Mononuclear cell (primary cell): ENCODE data around the gene OR7G2. TPM values are rescaled to one million over a fixed set of nuclear protein-coding genes. Genes with fewer than 3 reads are reported as not detected.

Experiments
- H3K27me3 ChIP-seq: 2 replicates; pipeline ENCODE4 v1.6.0; 2011; ENCODE audit warnings: low read length, control low read depth; ENCODE audit not compliant: insufficient read depth
- H3K4me1 ChIP-seq: 2 replicates; pipeline ENCODE4 v1.5.1; 2011; ENCODE audit warnings: mild to moderate bottlenecking, low read length, control low read depth; ENCODE audit not compliant: insufficient read depth
- H3K4me3 ChIP-seq: 2 replicates; pipeline ENCODE4 v1.5.1; 2011; ENCODE audit warnings: mild to moderate bottlenecking, low read length, moderate library complexity
- H3K9me3 ChIP-seq: 2 replicates; pipeline ENCODE4 v1.5.1; 2011; ENCODE audit warnings: low read depth, mild to moderate bottlenecking, control low read depth, low read length
- total RNA-seq: library from RNA; depleted of rRNA; stranded (reverse); fragments of >200 nt; gene quantifications from one replicate; pipeline ENCODE4 v1.2.3, GENCODE V29; 2012

The OR7G2 gene
- not detected for total RNA-seq

DNA sequence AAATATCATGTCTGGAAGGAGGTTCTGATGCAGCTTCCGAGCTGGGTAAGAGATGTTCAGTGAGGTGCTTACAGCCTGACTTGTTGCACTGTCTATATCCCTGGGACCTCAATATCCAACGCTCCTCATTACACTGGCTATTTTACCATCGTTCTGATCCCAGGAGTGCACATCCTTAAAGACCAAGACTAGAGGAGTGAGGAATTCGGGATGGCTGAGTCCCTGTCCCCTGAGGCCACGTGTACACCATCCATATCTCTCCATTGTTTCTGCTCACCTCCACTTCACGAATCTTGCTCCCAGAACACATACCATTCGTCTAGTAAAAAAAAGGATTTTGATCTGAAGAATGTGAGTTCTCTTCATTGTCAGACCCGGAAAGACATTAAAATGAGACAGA lies at the start of gene OR7G2:
OR7G2 (minus strand) TSS at position 101 of the 400 bp plus-strand sequence. CDS start 4,232 bp downstream, outside the sequence.
- no peaks in the 10 kb centered on the region for H3K9me3 ChIP-seq
- no peak within 1 kb of the TSS for H3K4me3 ChIP-seq
- no peaks in the 10 kb centered on the region for H3K27me3 ChIP-seq
- no peaks in the 10 kb centered on the region for H3K4me1 ChIP-seq

DNA sequence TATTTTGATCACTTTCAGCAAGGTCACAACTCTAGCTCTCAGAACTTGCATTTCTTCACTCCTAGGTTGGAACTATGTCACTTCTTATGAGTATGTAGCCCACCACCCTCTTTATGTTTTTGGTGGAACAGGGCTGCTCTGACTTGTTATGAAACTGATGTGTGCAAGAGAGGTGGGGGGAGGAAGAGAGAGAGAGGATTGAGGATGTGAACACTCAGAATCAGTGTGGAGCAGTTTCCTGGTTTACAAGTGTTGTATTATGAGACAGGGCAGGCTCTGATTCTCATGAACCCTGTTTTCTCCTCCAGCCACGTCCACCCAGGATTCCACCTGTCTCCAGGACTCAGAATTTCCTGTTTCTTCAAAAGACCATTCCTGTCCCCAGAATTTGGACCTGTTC lies 49.0 kb upstream of the OR7G2 start:
- peaks cover 9% of the 10 kb centered on the region for H3K4me1 ChIP-seq
- H3K4me3 ChIP-seq = no peak overlapping the region
- H3K27me3 ChIP-seq = no peaks in the 10 kb centered on the region
- peaks cover 5% of the 10 kb centered on the region for H3K9me3 ChIP-seq

DNA sequence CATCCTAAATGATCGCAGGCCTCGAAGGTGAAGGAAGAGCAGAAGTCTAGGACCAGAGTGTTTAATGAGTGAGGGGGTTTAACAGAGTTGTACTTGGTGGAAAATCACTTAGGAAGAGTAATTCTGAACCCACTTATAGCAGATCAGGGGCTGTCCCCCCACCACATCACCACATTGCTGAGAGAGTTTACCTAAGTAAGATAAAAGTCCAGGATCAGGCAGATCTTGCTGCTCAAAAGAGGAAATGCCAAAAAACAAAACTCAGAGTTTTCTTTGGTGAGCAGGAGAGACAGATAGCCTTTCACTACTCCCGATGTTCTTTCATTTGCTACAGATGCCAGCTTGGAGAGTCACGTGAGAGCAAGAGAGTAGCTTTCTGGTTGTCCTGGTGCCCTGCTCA lies 48.3 kb upstream of the OR7G2 start:
- Histone ChIP-seq H3K4me1 (peaks cover 11% of the 10 kb centered on the region), H3K4me3 (no peak overlapping the region), H3K27me3 (no peaks in the 10 kb centered on the region), H3K9me3 (peaks cover 5% of the 10 kb centered on the region)

DNA sequence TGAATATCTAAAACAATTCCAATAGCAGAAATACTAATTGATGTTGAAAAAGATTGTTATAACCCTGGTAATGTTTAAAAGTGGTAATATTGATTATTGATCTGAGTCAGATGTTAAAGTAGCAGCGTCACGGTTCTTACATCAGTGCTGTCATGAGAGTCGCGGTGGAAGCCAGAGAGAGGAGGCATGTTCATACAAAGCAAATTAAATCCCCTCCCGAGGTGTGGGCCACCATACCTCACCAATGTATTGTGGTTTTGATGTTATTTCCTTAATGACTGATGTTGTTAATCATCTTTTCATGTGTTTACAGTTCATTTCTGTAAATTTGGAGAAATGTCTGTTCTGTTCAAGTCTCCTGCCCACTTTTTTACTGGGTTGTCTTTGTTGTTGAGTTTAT lies 44.1 kb upstream of the OR7G2 start:
- peaks cover 5% of the 10 kb centered on the region for H3K9me3 ChIP-seq
- peaks cover 18% of the 10 kb centered on the region for H3K4me1 ChIP-seq
- no peaks in the 10 kb centered on the region for H3K27me3 ChIP-seq
- H3K4me3 ChIP-seq = no peak overlapping the region

DNA sequence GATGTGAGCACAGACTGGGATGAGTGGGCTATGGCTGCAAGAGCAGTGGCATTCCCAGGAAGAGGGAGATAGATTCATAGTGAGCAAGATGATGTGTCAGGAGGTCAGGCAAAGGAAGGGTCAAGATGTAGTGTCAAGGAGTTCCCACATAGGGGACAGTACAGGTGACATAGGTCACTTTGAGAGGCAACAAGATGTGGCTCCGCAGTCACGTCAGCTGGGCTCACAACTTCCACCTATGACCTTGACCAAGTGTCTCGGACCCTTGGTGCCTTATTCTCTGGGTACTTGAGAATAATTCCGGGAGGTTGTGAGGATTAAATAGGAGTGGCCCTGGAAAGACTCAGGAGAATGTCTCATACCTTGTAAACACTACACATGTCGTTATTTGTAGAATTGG lies 43.4 kb upstream of the OR7G2 start:
- no peaks in the 10 kb centered on the region for H3K27me3 ChIP-seq
- H3K4me1 ChIP-seq = peaks cover 13% of the 10 kb centered on the region
- no peak overlapping the region for H3K4me3 ChIP-seq
- peaks cover 6% of the 10 kb centered on the region for H3K9me3 ChIP-seq

DNA sequence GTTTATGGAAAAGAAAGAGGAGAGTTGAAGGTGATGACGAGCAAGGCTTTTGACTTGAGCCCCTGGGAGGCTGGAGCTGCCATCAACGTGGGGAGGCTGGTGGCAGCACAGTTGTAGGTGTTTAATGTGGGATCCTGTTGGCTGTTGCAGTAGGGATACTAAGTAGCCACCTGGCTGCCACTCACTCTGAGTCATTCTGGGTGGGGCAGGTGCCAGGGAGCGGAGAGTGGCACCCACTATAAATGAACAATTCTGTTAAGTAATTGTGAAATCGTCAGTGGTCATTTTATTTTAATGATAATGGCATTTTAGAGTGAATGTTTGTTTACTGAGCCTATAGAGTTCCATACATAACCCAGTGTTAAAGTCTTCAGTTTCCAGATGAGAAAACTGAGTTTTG lies 42.7 kb upstream of the OR7G2 start:
- H3K4me3 ChIP-seq = no peak overlapping the region
- peaks cover 13% of the 10 kb centered on the region for H3K9me3 ChIP-seq
- no peaks in the 10 kb centered on the region for H3K27me3 ChIP-seq
- H3K4me1 ChIP-seq = peaks cover 9% of the 10 kb centered on the region

DNA sequence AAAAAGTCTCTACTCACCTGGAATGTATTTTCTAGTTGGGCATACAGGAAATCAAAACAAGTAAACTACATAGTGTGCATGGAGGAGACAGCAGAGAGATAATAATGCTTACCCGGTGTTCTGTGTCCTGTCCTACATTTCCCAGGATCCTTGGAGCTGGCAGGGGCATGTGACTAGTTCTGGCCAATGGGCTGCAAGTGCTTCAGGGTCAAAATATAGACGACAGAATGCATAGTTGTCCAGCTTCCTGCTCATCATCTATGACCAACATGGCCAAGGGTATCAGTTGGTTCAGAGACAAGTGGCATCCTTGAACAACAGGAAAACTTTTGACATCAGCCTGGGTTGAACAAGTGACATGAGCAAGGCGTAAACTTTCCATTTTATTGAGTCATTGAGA lies 41.4 kb upstream of the OR7G2 start:
- no peaks in the 10 kb centered on the region for H3K27me3 ChIP-seq
- peaks cover 9% of the 10 kb centered on the region for H3K4me1 ChIP-seq
- no peak overlapping the region for H3K4me3 ChIP-seq
- peaks cover 16% of the 10 kb centered on the region for H3K9me3 ChIP-seq

DNA sequence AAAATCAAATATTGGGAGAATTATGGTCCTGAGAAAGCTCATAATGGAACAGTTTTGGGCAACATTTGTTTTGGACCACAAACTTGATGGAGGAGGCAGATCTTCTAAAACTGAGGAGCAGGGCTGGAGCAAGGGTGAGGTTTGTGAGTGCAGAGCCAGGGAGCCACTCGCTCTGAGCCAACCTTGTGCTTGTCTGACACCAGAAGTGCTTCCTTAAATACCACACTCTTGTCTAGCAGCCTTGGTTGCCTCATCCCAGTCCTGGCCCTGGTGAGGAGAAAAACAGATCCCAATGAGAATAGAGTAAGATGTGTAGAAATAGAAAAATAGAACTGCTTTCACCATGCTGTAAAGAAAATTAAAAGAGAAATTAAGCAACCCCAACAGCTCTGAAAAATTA lies 39.6 kb upstream of the OR7G2 start:
- Histone ChIP-seq H3K4me3 (no peak overlapping the region), H3K4me1 (peaks cover 13% of the 10 kb centered on the region), H3K27me3 (no peaks in the 10 kb centered on the region), H3K9me3 (peaks cover 16% of the 10 kb centered on the region)

DNA sequence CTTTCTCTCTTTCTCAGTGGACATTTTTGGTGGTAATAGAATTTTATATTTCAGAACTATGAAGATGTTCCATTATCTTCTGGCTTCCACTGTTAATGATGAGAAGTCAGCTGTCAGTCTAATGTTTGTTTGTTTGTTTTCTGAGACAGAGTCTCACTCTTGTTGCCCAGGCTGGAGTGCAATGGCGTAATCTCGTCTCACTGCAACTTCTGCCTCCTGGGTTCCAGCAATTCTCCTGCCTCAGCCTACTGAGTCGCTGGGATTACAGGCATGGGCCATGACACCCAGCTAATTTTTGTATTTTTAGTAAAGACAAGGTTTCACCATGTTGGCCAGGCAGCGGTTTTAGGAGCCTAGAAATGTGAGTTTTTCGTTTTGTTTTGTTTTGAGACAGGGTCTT lies 37.6 kb upstream of the OR7G2 start:
- Histone ChIP-seq H3K4me1 (peaks cover 17% of the 10 kb centered on the region), H3K27me3 (no peaks in the 10 kb centered on the region), H3K9me3 (peaks cover 16% of the 10 kb centered on the region), H3K4me3 (no peak overlapping the region)

DNA sequence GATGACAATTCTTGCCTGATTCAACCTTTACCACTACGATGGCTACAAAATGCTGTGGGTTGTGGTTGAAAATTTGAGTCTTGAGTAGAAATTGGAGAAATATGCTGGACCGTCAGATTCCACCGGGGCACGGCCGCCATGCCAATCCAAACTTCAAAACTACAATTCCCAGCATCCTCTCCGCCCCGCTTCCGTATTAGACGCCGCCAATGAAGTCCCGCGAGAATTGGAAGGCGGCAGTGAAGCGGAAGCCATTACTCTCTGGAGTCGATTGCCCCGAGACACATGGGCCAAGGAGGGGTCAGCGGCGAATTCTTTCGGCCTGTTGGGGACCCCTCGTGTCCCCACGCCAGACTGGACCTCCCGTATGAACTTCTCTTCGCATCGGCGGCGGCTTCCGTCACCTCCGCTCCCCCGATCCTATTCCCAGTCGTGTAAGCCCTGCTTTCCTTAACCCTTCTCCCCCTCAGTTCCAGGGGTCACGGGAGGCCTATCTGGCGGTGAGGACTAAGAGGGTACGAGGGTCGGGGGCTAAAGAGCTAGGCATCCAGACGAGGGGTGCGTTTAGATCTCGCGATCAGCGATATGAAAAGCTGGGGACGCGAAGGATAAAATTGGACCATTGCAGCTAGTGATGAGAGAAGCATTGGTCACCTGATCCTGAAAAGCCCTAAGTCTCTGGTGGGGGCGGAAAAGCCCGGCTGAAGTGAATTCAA lies 33.0 kb upstream of the OR7G2 start, which contains the start of gene ZNF317:
ZNF317 (plus strand) TSS at position 239 of the 716 bp plus-strand sequence. CDS start 15,620 bp downstream, outside the sequence.
- Histone ChIP-seq H3K4me1 (peaks cover 19% of the 10 kb centered on the region), H3K9me3 (peaks cover 12% of the 10 kb centered on the region), H3K27me3 (no peaks in the 10 kb centered on the region), H3K4me3 (peak within 1 kb of the TSS; percentile 96)

DNA sequence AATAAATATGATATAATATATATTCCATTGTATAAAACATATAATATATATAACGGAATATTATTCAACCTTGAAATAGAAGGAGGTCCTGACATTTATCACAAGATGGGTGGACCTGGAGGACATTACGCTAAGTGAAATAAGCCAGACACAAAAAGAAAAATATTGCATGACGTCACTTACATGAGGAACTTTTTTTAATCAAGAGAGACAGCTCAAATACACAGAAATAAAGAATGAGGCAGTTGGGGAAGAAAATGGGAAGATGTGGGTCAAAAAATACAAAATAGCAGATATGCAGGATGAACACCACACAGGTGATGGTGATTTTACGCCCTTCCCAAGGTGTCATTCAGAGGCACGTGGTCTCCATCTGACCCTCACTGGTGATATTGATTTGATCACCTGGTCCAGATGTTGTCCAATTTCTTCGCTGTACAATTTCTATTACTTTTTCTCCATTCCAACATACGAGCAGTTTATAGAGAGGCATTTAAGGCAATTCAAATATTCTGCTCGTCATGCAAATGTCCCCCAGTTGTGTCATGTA lies 32.4 kb upstream of the OR7G2 start:
- Histone ChIP-seq H3K27me3 (no peaks in the 10 kb centered on the region), H3K4me1 (peaks cover 19% of the 10 kb centered on the region), H3K4me3 (peak overlapping the region; percentile 96), H3K9me3 (peaks cover 5% of the 10 kb centered on the region)

DNA sequence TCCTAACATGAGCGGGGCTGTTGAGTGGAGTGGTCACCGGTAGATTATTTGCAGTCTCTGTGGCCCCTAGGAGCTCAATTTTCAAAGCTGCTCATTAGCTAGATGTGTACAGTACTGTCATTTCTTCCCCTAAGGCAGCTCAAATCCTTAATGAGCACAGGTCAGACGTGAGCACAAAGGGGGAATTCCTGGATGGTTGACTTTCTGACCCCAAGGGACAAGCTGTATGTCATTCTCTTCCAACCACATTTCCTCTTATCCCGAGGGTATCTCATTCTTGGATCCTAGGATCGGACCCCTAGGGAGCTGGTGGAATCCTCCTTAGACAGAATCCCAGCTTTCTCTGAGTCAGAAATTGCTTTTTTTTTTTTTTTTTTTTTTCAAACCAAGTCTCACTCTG lies 25.1 kb upstream of the OR7G2 start:
- H3K27me3 ChIP-seq = no peaks in the 10 kb centered on the region
- no peaks in the 10 kb centered on the region for H3K9me3 ChIP-seq
- no peak overlapping the region for H3K4me3 ChIP-seq
- H3K4me1 ChIP-seq = no peaks in the 10 kb centered on the region

DNA sequence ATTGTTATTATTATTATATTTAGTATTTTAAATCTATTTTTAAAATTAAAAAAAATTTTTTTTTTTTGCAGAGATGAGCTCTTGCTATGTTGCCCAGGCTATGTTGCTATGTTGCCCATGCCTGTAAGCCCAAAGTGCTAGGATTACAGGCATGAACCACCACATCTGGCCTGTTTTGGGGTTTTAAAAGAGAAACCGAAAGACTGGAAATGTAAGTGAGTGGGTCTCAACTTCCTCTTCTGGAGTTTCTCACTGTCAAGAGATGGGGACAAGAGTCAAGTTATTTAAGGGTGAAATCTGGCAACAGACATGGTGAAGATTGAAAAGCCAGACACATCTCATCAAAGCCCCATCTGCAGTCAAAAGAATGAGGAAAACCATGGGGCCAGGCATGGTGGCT lies 23.7 kb upstream of the OR7G2 start:
- no peak overlapping the region for H3K4me3 ChIP-seq

DNA sequence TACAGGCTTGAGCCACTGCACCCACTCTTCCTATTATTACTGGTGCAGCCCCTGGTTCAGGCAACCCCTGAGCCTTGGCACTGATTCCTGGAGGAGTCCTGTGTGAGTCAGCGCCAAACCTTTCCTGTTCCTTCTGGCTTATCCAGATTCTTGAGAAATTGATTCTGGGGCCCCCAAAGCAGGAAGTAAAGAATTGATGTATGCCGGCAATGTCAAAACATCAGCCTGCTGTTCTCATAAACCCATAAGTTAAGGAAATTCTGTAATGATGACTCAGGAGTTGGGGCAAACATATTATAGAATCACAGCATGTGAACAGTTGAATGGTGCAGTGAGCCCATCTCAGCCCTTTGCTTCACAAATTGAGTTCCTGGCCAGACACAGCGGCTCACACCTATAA lies 20.9 kb upstream of the OR7G2 start:
- Histone ChIP-seq H3K9me3 (no peaks in the 10 kb centered on the region), H3K4me3 (no peak overlapping the region), H3K4me1 (no peaks in the 10 kb centered on the region), H3K27me3 (no peaks in the 10 kb centered on the region)

More for the DNA sequence above, 23.7 kb upstream of the OR7G2 start:
- no peaks in the 10 kb centered on the region for H3K27me3 ChIP-seq
- no peaks in the 10 kb centered on the region for H3K9me3 ChIP-seq
- no peaks in the 10 kb centered on the region for H3K4me1 ChIP-seq

DNA sequence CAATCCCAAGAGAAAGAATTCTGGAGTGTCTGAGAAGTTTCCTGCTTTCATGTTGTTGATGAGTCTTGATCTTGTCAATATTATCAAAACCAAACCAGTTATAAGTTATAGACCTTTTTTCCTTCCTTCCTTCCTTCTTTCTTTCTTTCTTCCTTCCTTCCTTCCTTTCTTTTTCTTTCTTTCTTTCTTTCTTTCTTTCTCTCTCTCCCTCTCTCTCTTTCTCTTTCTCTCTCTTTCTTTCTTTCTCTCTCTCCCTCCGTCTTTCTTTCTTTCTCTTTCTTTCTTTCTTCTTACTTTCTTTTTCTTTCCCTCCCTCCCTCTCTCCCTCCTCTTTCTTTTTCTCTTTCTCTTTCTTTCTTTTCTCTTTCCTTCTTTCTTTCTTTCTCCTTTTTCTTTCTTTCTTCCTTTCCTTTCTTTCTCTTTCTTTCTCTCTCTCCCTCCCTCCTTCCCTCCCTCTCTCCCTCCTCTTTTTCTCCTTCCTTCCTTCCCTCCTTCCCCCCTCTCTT lies 19.7 kb upstream of the OR7G2 start, which contains the start of gene OR7G3:
OR7G3 (minus strand) TSS at position 51 of the 506 bp plus-strand sequence; CDS start at position 51, 0 bp downstream.
- no peak within 1 kb of the TSS for H3K4me3 ChIP-seq
- H3K4me1 ChIP-seq = no peaks in the 10 kb centered on the region

DNA sequence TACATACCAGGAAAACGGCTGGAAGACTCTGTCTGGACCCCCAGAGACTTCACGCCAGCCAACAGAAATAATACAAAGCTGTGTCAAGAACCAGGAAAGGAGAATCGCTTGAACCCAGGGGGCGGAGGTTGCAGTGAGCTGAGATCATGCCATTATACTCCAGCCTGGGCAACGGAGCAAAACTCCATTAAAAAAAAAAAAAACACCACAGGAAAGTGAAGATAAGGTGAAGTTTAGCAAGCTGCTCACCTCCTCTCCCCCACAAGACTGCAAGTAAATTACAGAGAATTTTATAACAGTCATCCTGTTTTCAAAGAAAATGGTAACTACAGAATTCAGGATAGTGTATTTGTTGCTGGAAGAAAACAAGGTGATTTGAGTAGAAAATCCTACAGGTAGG lies 9.3 kb upstream of the OR7G2 start:
- Histone ChIP-seq H3K4me1 (no peaks in the 10 kb centered on the region), H3K9me3 (no peaks in the 10 kb centered on the region), H3K27me3 (no peaks in the 10 kb centered on the region)

More for the DNA sequence above, 19.7 kb upstream of the OR7G2 start, which contains the start of gene OR7G3:
- no peaks in the 10 kb centered on the region for H3K27me3 ChIP-seq
- no peaks in the 10 kb centered on the region for H3K9me3 ChIP-seq

More for the DNA sequence above, 9.3 kb upstream of the OR7G2 start:
- H3K4me3 ChIP-seq = no peak overlapping the region
